HG03064 (cell line): ENCODE results near the gene SMC1B.
"Not testable (repeated sequence)": the region's sequence is repeated elsewhere in the genome, so short reads cannot be mapped to it uniquely, and the experiment has no call there.

ENCODE experiments used
- ATAC-seq: cut with Tn5 transposase; IDR thresholded peaks from one replicate; pipeline ENCODE4 v1.9.1; 2021; ENCODE audit warnings: low read depth; ENCODE audit not compliant: unreplicated experiment

Gene SMC1B

GRCh38 chr22:45353786-45354185 lies 59.6 kb downstream of the SMC1B start:
- no peak for ATAC-seq

- ATAC-seq = not testable (repeated sequence)
Observed at GRCh38 chr22:45352757-45353156, 60.6 kb downstream of the SMC1B start.

GRCh38 chr22:45351956-45352355 lies 61.4 kb downstream of the SMC1B start:
- no peak for ATAC-seq

- ATAC-seq = no peak
Observed at GRCh38 chr22:45349916-45350315, 63.5 kb downstream of the SMC1B start.

GRCh38 chr22:45344334-45344733 lies 69.1 kb downstream of the SMC1B start:
- ATAC-seq = no peak

GRCh38 chr22:45343143-45343542 lies 70.3 kb downstream of the SMC1B start:
- no peak for ATAC-seq

- no peak for ATAC-seq
Observed at GRCh38 chr22:45341498-45341897, 71.9 kb downstream of the SMC1B start.

- ATAC-seq = no peak
Observed at GRCh38 chr22:45340323-45340722, 73.1 kb downstream of the SMC1B start.

- no peak for ATAC-seq
Observed at GRCh38 chr22:45338795-45339194, 74.6 kb downstream of the SMC1B start.

GRCh38 chr22:45337536-45337935 lies 75.9 kb downstream of the SMC1B start:
- ATAC-seq = no peak

GRCh38 chr22:45336971-45337431 lies 76.4 kb downstream of the SMC1B start:
- ATAC-seq = no peak

GRCh38 chr22:45335854-45336522 lies 77.4 kb downstream of the SMC1B start:
- no peak for ATAC-seq

GRCh38 chr22:45335021-45335818 lies 78.2 kb downstream of the SMC1B start:
- ATAC-seq = no peak

- ATAC-seq = no peak
Observed at GRCh38 chr22:45334528-45334927, 78.9 kb downstream of the SMC1B start.

- no peak for ATAC-seq
Observed at GRCh38 chr22:45334068-45334467, 79.3 kb downstream of the SMC1B start.

GRCh38 chr22:45332001-45332400 lies 81.4 kb downstream of the SMC1B start:
- ATAC-seq = no peak

- ATAC-seq = no peak
Observed at GRCh38 chr22:45331486-45331885, 81.9 kb downstream of the SMC1B start.

- ATAC-seq = no peak
Observed at GRCh38 chr22:45330548-45330947, 82.9 kb downstream of the SMC1B start.

- ATAC-seq = no peak
Observed at GRCh38 chr22:45329530-45329936, 83.9 kb downstream of the SMC1B start.

GRCh38 chr22:45328822-45329529 lies 84.4 kb downstream of the SMC1B start:
- ATAC-seq = no peak

- ATAC-seq = not testable (repeated sequence)
Observed at GRCh38 chr22:45328261-45328660, 85.1 kb downstream of the SMC1B start.
